Immature natural killer cell (primary cell): ENCODE results near the gene RABGGTA. TPM values are rescaled to one million over a fixed set of nuclear protein-coding genes. Genes with fewer than 3 reads are reported as not detected.
A peak's percentile ranks its signal among the peaks of the same experiment; 100 is the strongest.

Source experiments
- DNase-seq, 3 donors: peaks; one replicate each; pipeline ENCODE4 v3.0.0; 2022; ENCODE audit warnings: mixed read lengths in 1 of 3
- H3K27ac Mint-ChIP-seq, 6 donors: one replicate each; pipeline ENCODE4 v1.8.0; 2020; ENCODE audit warnings: mixed read lengths in 6 of 6, mild to moderate bottlenecking in 5 of 6, inconsistent platforms in 4 of 6, moderate library complexity in 3 of 6
- H3K27me3 Mint-ChIP-seq, 3 donors: one replicate each; pipeline ENCODE4 v1.8.0; 2020 to 2021; ENCODE audit warnings: low read depth in 3 of 3, mild to moderate bottlenecking in 3 of 3, mixed read lengths in 3 of 3, moderate library complexity in 3 of 3, inconsistent platforms in 1 of 3
- H3K36me3 Mint-ChIP-seq, 3 donors: one replicate each; pipeline ENCODE4 v1.8.0; 2020; ENCODE audit warnings: mixed read lengths in 3 of 3, inconsistent platforms in 2 of 3, mild to moderate bottlenecking in 2 of 3
- H3K4me1 Mint-ChIP-seq, 2 donors: one replicate each; pipeline ENCODE4 v1.8.0; 2020; ENCODE audit warnings: inconsistent platforms in 2 of 2, mild to moderate bottlenecking in 2 of 2, mixed read lengths in 2 of 2, moderate library complexity in 1 of 2
- H3K4me3 Mint-ChIP-seq, 5 donors: one replicate each; pipeline ENCODE4 v1.8.0; 2020; ENCODE audit warnings: mild to moderate bottlenecking in 5 of 5, mixed read lengths in 5 of 5, inconsistent platforms in 3 of 5, moderate library complexity in 3 of 5
- H3K9me3 Mint-ChIP-seq, 6 donors: one replicate each; pipeline ENCODE4 v1.8.0; 2020; ENCODE audit warnings: mild to moderate bottlenecking in 6 of 6, mixed read lengths in 6 of 6, inconsistent platforms in 4 of 6, moderate library complexity in 3 of 6
- polyA plus RNA-seq, 3 donors: library from polyadenylated mRNA; unstranded; fragments of 300-500 nt; fragmentation: Illumina TruSeq; gene quantifications; one replicate each; pipeline ENCODE4 v1.2.3, GENCODE V29; 2021

The RABGGTA gene
- polyA plus RNA-seq, 3 donors from 2014 or later = 23.3 to 52.0 (median 38.6) TPM

GRCh38 chr14:24258548-24259265 lies 12.7 kb downstream of the RABGGTA start:
- Mint-ChIP-seq H3K4me3 (no peak overlapping the region), H3K4me1 (no peaks in the 10 kb centered on the region), H3K9me3 (no peaks in the 10 kb centered on the region), H3K27me3 (no peaks in the 10 kb centered on the region), H3K27ac (peak overlapping the region in 1 of 6 donors; percentile 28), H3K36me3 (peaks cover 0 to 26% (median 6%) of the 10 kb centered on the region in 3 donors)
- no peak for DNase-seq

GRCh38 chr14:24258119-24258518 lies 13.3 kb downstream of the RABGGTA start:
- no peak overlapping the region for H3K4me3 Mint-ChIP-seq
- no peaks in the 10 kb centered on the region for H3K27me3 Mint-ChIP-seq
- no peaks in the 10 kb centered on the region for H3K9me3 Mint-ChIP-seq
- H3K36me3 Mint-ChIP-seq = peaks cover 0 to 26% (median 6%) of the 10 kb centered on the region in 3 donors
- no peak overlapping the region for H3K27ac Mint-ChIP-seq
- DNase-seq = no peak
- no peaks in the 10 kb centered on the region for H3K4me1 Mint-ChIP-seq

- Mint-ChIP-seq H3K36me3 (peaks cover 0 to 23% (median 6%) of the 10 kb centered on the region in 3 donors), H3K4me1 (no peaks in the 10 kb centered on the region), H3K27ac (no peak overlapping the region), H3K4me3 (no peak overlapping the region), H3K9me3 (no peaks in the 10 kb centered on the region), H3K27me3 (no peaks in the 10 kb centered on the region)
- no peak for DNase-seq
Measured at GRCh38 chr14:24256960-24257359, 14.4 kb downstream of the RABGGTA start.

GRCh38 chr14:24255931-24256711 lies 15.3 kb downstream of the RABGGTA start:
- no peaks in the 10 kb centered on the region for H3K9me3 Mint-ChIP-seq
- no peak for DNase-seq
- no peak overlapping the region for H3K4me3 Mint-ChIP-seq
- H3K4me1 Mint-ChIP-seq = no peaks in the 10 kb centered on the region
- H3K36me3 Mint-ChIP-seq = peaks cover 6 to 24% (median 6%) of the 10 kb centered on the region in 3 donors
- peak overlapping the region in 2 of 6 donors; percentile 26 to 40 for H3K27ac Mint-ChIP-seq
- H3K27me3 Mint-ChIP-seq = no peaks in the 10 kb centered on the region

- no peak for DNase-seq
- Mint-ChIP-seq H3K4me1 (no peaks in the 10 kb centered on the region), H3K27ac (peak overlapping the region in 1 of 6 donors; percentile 40), H3K36me3 (peaks cover 6 to 21% (median 9%) of the 10 kb centered on the region in 3 donors), H3K4me3 (no peak overlapping the region), H3K27me3 (no peaks in the 10 kb centered on the region), H3K9me3 (no peaks in the 10 kb centered on the region)
Measured at GRCh38 chr14:24255438-24255837, 16.0 kb downstream of the RABGGTA start.

GRCh38 chr14:24254630-24255392 lies 16.6 kb downstream of the RABGGTA start:
- Mint-ChIP-seq H3K27ac (no peak overlapping the region), H3K36me3 (peaks cover 6 to 19% (median 11%) of the 10 kb centered on the region in 3 donors), H3K9me3 (no peaks in the 10 kb centered on the region), H3K4me1 (no peaks in the 10 kb centered on the region), H3K4me3 (no peak overlapping the region), H3K27me3 (no peaks in the 10 kb centered on the region)
- DNase-seq = no peak

GRCh38 chr14:24253936-24254335 lies 17.5 kb downstream of the RABGGTA start:
- Mint-ChIP-seq H3K9me3 (no peaks in the 10 kb centered on the region), H3K4me1 (no peaks in the 10 kb centered on the region), H3K36me3 (peaks cover 6 to 19% (median 11%) of the 10 kb centered on the region in 3 donors), H3K27ac (no peak overlapping the region), H3K4me3 (no peak overlapping the region), H3K27me3 (no peaks in the 10 kb centered on the region)
- no peak for DNase-seq

DNA sequence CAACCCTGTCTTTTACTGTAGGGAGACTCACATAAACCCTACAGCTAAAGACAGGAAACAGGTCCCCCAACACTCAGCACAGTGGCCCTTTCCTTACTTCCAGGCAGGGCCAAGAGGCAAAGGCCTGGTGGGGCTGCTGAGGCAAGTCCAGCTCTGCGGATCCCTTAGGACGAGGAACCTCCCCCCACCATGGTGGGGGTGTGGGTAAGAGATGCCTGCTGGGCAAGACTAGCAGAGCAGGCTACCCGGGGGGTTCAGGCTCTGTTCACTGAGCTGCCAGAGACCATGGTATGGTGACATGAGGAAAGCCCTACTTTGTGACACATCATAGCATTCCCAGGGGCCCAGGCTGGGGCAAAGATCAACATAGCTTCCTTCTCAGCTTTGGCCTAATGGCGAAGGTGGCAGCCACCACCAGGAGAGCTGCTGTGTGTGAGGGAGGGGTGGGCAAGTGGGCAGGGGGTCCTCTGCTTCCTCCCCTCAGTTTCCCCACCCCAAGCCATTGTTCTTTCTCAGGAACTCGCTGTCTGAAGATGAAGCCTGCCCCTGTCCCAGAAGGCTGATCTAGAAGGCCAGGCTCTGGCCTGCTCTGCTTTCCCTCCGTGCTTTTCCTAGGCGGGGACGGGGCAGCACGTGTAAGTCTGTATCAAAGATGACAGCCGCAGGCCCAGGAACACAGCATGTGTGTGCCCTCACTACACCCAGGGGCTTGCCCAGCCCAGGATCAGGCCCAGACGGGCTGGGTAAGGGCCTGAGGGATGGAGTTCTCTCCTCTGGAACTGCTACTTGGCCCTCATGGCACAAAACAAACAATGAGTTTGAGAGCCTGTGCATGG lies 18.9 kb downstream of the RABGGTA start:
- H3K4me1 Mint-ChIP-seq = peaks cover 6 to 7% of the 10 kb centered on the region in 2 donors
- H3K9me3 Mint-ChIP-seq = no peaks in the 10 kb centered on the region
- H3K36me3 Mint-ChIP-seq = peaks cover 6 to 16% (median 11%) of the 10 kb centered on the region in 3 donors
- DNase-seq = no peak
- H3K27ac Mint-ChIP-seq = no peak overlapping the region
- no peak overlapping the region for H3K4me3 Mint-ChIP-seq
- H3K27me3 Mint-ChIP-seq = peaks cover 0 to 2% (median 0%) of the 10 kb centered on the region in 3 donors

GRCh38 chr14:24251880-24252288 lies 19.5 kb downstream of the RABGGTA start:
- Mint-ChIP-seq H3K9me3 (no peaks in the 10 kb centered on the region), H3K27me3 (peaks cover 0 to 4% (median 1%) of the 10 kb centered on the region in 3 donors), H3K4me1 (peaks cover 11 to 13% of the 10 kb centered on the region in 2 donors), H3K4me3 (no peak overlapping the region), H3K36me3 (peaks cover 6 to 16% (median 11%) of the 10 kb centered on the region in 3 donors), H3K27ac (no peak overlapping the region)
- no peak for DNase-seq

DNA sequence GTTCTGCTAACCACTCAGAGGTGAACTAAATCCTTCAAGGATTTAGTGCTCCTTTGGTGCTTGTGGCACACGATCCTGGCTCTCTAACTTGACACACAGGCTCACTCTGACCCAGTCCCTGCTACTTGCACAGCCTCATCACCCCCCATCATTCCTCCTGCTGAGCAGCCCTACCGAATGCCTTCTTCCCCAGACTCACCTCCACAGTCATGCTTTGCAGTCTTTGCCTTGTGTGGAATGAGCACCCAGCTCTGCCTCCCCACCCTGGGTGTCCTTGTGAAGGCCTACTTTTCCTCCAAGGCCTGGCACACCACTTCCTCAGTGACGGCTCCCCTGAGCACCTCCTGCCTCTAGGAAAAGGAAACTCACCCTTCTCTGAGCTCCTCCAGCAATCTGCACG lies 21.0 kb downstream of the RABGGTA start:
- peak overlapping the region in 3 of 6 donors; percentile 10 to 74 (median 32) for H3K27ac Mint-ChIP-seq
- H3K27me3 Mint-ChIP-seq = peaks cover 0 to 4% (median 4%) of the 10 kb centered on the region in 3 donors
- DNase-seq = no peak
- H3K9me3 Mint-ChIP-seq = no peaks in the 10 kb centered on the region
- peaks cover 5 to 13% (median 6%) of the 10 kb centered on the region in 3 donors for H3K36me3 Mint-ChIP-seq
- no peak overlapping the region for H3K4me3 Mint-ChIP-seq
- peaks cover 14 to 17% of the 10 kb centered on the region in 2 donors for H3K4me1 Mint-ChIP-seq

DNA sequence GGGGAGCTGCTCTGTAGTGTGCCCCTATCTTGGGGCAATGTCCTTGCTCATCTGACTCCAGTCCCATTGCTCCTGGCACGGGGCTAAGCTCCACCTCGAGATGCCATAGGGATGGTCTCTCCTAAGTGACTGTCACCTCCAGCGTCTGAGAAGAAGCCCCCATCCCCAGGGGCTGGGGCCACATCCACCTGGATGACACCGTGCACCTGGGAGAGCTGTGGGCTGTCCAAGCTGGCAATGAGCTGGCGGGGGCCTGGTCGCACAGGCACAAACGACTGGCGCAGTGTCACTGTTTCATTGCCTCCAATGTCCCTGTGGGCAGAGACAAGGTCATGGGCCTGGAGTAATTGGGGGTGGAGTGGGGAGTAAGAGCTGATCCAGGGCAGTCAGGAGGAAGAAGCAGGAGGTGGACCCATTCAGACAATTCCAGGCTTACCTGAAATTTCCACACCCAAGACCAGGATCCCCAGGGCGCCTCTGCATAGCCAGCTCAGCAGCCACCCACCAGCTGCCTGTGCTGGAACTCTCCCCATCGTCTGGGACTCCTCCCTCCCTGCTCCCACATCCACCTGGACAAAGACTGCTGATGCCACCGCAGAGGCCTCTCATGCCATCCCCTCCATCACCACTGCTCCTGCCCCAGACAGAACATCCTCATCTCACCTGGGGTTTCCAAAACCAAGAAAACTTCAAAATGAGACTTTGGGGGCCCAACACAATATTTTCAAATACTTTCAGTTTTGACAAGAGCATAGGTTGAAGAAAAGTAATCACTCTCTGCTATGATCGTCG lies 22.0 kb downstream of the RABGGTA start:
- Mint-ChIP-seq H3K9me3 (no peaks in the 10 kb centered on the region), H3K27ac (peak overlapping the region in 2 of 6 donors; percentile 53 to 67), H3K27me3 (peaks cover 0 to 4% (median 4%) of the 10 kb centered on the region in 3 donors), H3K36me3 (peaks cover 5 to 10% (median 6%) of the 10 kb centered on the region in 3 donors), H3K4me3 (no peak overlapping the region), H3K4me1 (peaks cover 17 to 24% of the 10 kb centered on the region in 2 donors)
- no peak for DNase-seq

- DNase-seq = no peak
- H3K4me3 Mint-ChIP-seq = peak overlapping the region; percentile 3 to 74 (median 67)
- H3K4me1 Mint-ChIP-seq = peaks cover 33 to 41% of the 10 kb centered on the region in 2 donors
- peaks cover 3 to 13% (median 10%) of the 10 kb centered on the region in 3 donors for H3K27me3 Mint-ChIP-seq
- H3K27ac Mint-ChIP-seq = peak overlapping the region; percentile 91 to 99 (median 94)
- H3K36me3 Mint-ChIP-seq = peaks cover 4 to 6% (median 6%) of the 10 kb centered on the region in 3 donors
- no peaks in the 10 kb centered on the region for H3K9me3 Mint-ChIP-seq
Measured at GRCh38 chr14:24247422-24247821, 24.0 kb downstream of the RABGGTA start.
